SHP77 treated with DMSO at 0.1 percent for 48 hours (cell line): ENCODE data around the gene RASIP1.
"Not testable (repeated sequence)": the region's sequence is repeated elsewhere in the genome, so short reads cannot be mapped to it uniquely, and the experiment has no call there.

Source experiments
- DNase-seq: peaks from one replicate; lab custom pipeline; 2025; lab: John Stamatoyannopoulos, UW

The RASIP1 gene

DNA sequence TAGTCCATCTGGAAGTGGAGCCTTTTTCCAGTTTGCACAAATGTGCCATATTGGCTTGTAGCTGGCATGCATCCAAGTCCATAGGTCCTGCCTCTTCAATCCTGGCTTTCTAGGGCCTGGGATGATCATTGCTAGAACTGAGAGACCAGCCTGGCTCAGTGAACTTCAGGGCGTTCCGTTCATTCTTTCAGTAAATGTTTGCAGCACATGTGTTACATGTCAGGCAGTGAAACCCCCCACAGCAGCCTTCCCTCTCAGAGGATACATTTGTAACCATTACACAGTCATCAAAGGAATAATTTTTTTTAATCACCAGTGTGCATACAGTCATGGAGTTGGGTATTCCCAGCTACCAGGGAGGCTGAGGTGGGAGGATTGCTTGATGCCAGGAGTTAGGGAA is 35.0 kb downstream of the RASIP1 start:
- no peak for DNase-seq

- no peak for DNase-seq
Observed at GRCh38 chr19:48703316-48703715, 37.1 kb downstream of the RASIP1 start.

DNA sequence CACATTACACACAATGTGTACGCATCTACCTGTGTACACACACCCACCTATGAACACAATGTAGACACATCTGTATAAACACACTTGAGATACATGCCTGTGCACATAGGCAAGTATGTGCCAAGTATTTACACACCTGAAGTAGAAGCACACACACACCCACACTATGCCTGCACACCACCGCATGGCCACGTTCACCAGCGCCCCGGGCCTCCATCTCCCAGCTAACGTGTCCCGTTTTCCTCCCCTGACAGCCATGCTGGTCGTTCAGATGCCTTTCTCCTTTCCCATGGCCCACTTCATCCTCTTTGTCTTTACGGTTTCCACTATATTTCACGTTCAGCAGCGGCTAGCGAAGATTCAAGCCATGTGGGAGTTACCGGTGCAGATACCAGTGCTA is 37.7 kb downstream of the RASIP1 start:
- no peak for DNase-seq

DNA sequence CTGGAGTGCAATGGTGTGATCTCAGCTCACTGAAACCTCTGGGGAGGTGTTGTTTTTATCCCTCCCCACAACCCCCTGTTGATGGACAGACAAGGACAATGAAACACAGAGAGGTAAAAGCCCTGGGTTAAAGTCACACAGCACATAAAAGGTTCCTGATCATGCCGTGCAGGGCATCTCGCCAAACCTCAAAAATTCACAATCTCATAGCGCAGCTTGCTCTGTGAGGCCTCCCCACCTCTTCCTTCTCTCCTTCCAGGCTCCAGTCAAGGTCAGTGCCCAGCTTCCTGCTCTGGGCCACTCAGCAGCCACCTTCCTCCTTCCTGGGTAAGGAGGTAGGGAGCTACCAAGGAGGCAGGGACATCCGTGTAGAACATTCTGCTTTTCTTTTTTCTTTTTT is 42.4 kb downstream of the RASIP1 start:
- DNase-seq: no peak

DNA sequence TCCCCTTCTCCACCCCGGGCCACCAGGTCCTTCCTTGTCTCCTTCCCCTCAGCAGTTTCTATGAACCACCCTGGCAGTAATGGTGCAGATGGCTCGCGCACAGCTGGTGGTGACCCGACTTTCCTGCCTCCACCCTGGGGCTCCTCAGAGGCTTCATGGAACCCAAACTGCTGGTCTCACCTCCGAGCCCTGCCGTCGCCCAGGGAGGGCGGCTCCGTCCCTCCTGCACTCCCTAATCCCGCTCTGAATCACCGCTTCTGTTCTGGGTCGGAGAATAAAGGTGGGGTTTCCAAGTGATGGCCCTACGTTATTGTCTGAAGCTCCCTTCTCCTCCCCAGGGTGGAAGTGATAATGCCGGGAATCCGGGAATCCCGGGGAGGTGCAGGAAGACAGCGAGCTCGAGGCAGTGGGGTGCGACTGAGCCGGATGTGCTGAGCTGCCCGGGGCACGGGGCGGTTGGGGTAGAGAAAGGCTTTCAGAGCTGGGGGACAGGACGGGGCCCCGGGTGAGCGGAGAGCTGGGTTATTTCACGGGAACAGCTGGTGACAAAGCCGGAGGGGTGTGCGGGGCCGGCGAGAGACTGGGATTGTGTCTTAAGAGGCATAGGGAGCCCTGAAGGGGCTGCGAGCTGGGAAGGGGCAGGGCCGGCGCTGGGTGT is 43.9 kb downstream of the RASIP1 start:
- DNase-seq: no peak

DNA sequence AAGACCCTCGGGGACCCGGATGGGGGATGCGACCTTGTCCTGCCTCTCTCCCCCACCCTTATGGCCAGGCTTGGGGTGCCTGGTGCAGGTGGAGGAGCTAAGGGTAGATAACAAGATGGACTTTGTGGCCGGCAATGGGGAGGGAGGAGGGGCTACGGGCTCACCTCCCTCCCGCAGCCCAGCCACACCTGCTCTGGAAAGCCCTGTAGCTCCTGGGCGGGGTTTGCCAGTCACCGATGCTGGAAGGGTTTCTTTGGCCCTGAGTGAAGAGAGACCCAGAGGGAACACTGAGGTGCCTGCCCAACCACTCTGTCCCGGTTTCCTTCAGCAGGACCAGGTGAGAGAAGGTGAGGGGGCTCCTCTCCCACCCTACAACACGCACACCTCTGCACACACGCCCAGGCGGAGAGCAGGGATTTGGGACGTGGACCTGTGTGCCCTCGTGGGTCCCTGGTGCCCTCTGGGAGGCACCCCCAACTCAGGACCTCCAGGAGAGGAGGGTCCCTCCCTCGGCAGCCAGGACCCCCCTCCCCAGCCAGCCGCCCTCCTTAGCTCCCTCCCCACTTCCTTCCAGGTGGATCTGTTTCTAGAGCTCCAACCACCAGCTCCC is 44.6 kb downstream of the RASIP1 start, which contains the start of gene FUT2:
FUT2 (plus strand) TSS at position 229 of the 610 bp plus-strand sequence. CDS start 6,986 bp downstream, outside the sequence.
- DNase-seq: no peak

- DNase-seq: not testable (repeated sequence)
Observed at GRCh38 chr19:48693629-48694028, 46.8 kb downstream of the RASIP1 start.

- DNase-seq: no peak
Observed at GRCh38 chr19:48689449-48689848, 51.0 kb downstream of the RASIP1 start.

DNA sequence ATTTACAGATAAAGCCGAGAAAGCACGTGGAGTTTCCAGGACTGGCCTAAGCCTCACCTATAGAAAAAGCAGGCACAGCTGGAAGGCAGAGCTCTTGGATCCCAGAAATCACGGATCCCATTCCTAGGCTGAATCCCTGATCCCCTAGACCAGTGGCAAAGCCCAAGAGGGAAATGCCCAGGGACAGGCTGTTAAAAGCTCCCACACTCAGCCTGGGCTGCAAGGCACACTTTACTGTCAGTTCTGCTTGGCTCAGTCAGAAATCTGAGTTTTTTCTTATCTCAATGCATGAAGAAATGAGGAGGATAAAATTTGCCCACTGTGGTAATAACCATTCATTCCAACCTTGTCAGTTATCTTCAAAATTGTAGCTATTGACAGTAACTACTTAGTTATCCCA is 52.6 kb downstream of the RASIP1 start:
- no peak for DNase-seq

- not testable (repeated sequence) for DNase-seq
Observed at GRCh38 chr19:48686637-48687036, 53.8 kb downstream of the RASIP1 start.

DNA sequence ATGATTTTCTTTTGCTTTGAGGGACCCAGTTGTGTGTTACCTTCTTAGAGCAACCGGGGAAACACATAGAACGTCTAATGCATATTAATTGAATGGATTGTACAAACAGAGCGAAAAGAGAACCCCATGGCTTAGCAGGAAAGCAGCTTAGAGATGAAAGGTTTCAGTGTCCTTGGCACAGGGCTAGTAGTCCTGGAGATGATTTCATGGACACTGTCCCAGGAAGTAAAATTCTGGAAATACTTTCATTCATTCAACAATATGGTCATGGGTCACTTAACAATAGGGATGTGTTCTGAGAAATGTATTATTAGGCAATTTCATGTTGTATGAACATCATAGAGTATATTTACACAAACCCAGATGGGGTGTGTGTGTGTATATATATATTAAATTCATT is 54.3 kb downstream of the RASIP1 start:
- DNase-seq: no peak

GRCh38 chr19:48685583-48685982 is 54.8 kb downstream of the RASIP1 start:
- no peak for DNase-seq

- DNase-seq: no peak
Observed at GRCh38 chr19:48683349-48683748, 57.1 kb downstream of the RASIP1 start.

DNA sequence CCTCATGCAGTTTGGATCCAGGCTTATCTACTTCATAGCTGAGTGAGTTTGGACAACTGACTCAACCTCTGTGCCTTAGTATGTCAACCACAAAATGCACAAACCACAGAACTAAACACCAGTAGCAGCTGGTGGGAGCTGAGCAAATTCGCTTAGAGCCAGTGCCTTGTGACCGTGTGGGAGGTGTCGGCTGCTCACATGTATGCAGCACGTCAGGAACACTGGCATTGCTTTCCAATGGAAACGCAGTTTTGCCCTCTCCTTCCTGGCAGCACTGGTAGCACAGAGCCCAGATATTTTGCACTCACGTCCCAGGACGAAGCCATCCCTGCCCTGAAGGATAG is 59.3 kb downstream of the RASIP1 start:
- no peak for DNase-seq

DNA sequence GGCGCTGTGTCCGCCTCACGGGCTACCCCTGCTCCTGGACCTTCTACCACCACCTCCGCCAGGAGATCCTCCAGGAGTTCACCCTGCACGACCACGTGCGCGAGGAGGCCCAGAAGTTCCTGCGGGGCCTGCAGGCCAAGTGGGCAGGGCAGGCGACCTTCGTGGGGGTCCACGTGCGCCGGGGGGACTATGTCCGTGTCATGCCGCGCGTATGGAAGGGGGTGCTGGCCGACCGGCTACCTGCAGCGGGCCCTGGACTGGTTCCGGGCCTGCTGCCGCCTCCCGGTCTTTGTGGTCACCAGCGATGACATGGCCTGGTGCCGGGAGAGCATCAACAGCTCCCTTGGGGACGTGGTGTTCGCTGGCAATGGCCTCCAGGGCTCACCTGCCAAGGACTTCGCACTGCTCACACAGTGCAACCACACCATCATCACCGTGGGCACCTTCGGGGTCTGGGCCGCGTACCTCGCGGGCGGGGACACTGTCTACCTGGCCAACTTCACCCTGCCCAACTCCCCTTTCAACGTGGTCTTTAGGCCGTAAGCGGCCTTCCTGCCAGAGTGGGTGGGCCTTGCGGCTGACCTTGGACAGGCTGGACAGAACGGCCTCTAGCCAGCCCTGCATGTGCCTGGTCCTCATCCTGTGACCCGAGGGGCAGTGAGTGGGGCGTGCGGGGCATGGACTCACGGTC is 59.8 kb downstream of the RASIP1 start:
- DNase-seq: no peak

DNA sequence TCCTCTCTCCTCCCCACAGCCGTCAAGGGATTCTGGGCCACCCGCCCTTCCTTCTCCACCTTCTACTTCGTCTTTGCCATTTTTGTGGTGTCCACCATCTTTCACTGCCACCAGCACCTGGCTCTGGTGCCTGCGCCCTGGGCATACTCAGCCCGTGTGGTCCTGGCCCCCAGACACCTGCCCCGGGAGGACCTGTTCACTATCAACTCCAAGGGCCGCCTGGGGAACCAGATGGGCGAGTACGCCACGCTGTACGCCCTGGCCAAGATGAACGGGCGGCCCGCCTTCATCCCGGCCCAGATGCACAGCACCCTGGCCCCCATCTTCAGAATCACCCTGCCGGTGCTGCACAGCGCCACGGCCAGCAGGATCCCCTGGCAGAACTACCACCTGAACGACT is 60.4 kb downstream of the RASIP1 start:
- DNase-seq: not testable (repeated sequence)

DNA sequence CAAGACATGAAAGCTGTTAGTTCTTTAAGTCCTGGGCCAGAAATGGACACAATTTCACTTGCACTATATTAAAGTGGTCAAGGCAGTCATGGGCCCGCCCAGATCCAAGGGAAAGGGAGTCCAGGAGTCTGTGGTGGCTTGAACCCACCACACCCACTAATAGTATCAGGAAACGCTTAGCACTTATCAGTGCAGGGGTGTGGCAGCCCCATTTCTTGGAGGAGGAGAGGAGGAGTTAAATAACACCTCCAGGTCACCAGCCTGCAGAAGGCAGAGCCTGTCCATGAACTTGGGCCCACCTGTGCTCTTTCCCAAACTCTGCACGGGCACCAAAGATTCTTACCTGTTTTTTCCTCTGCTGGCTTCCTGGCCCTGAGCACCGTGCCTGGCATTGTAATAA is 62.2 kb downstream of the RASIP1 start:
- DNase-seq: no peak

- no peak for DNase-seq
Observed at GRCh38 chr19:48676887-48677286, 63.5 kb downstream of the RASIP1 start.

DNA sequence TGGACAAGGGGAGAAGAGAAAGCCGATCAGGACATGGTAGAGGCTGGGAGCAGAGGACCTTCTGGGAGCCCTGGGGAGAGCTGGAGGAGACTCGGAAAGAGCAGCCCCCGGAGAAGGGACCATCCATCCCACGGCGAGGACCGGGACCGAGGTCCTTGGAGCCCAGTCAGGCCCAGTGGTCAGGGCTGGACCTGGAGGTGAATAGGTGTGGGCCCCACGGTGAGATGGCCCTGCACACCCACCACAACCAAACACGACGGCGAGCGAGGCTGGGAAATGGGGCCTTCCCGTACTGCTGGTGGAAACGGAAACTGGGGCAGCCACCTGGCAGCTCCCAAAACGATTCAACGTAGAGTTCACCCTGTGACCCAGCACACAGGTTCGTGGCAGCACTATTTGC is 63.9 kb downstream of the RASIP1 start:
- DNase-seq: no peak

- peak; percentile 79 for DNase-seq
Observed at GRCh38 chr19:48674921-48675824, 65.2 kb downstream of the RASIP1 start.

GRCh38 chr19:48674216-48674809 is 66.1 kb downstream of the RASIP1 start:
- DNase-seq: no peak
